Right cardiac atrium (tissue), 5 donors: ENCODE data around the gene SHOC2. TPM values are rescaled to one million over a fixed set of nuclear protein-coding genes. Genes with fewer than 3 reads are reported as not detected.

Experiments used
- ATAC-seq, 2 donors: fragments of 200-7000 bp; cut with Tn5 transposase; one replicate each; pipeline versions ENCODE4 v1.8.0 to v1.9.1; 2020; ENCODE audit warnings: moderate library complexity in 2 of 2, mild to moderate bottlenecking in 1 of 2
- DNase-seq, 3 donors: peaks; one replicate each; pipeline ENCODE4 v3.0.0-alpha.2; 2020
- H3K27ac ChIP-seq: one replicate; pipeline ENCODE4 v1.5.1; 2013; ENCODE audit warnings: mild to moderate bottlenecking, low read length, control low read depth, moderate library complexity
- H3K27me3 ChIP-seq: one replicate; pipeline ENCODE4 v1.6.1; 2013; ENCODE audit not compliant: control insufficient read depth, insufficient read depth
- H3K4me1 ChIP-seq: one replicate; pipeline ENCODE4 v1.6.1; 2013; ENCODE audit warnings: low read length; ENCODE audit not compliant: control insufficient read depth, insufficient read depth
- H3K4me3 ChIP-seq: one replicate; pipeline ENCODE4 v1.5.1; 2013; ENCODE audit warnings: low read length, control low read depth
- H3K9me3 ChIP-seq: one replicate; pipeline ENCODE4 v1.6.1; 2013; ENCODE audit warnings: low read length; ENCODE audit not compliant: control insufficient read depth
- WGBS: extraction: QIAGEN DNeasy Blood & Tissue Kit; methylation state at CpG from one replicate; pipeline ENCODE4 v1.1.7; 2013; 5-methylcytosine and 5-hydroxymethylcytosine counted together
- intact Hi-C, 4 donors: fragments of 100-400 bp; cut with DNase I; formaldehyde crosslinking; loops; one replicate each; pipeline versions ENCODE4 v1.11.0 to v1.14.0; 2022 to 2023
- long read RNA-seq, 4 donors: library from polyadenylated mRNA; unstranded; transcript quantifications; one replicate each; pipeline ENCODE4 v2.0.0, GENCODE V29; 2020 to 2021
- polyA plus RNA-seq: library from polyadenylated mRNA; stranded (reverse); fragments of 200-250 nt; gene quantifications from one replicate; pipeline ENCODE4 v1.2.3, GENCODE V29; 2013
- total RNA-seq, 4 donors: library from RNA; stranded (reverse); fragmentation: NEBNext Ultra II Directional; extraction: Animal tissue kit (Norgen Biotek cat#: 25700); gene quantifications; one replicate each; pipeline ENCODE4 v1.2.1, GENCODE V29; 2021
- donor health status: healthy with polysubstance abuse.
- donor health status: DM: no; HTN: yes; CAD: no.
- donor health status: DM: no; HTN: no; CAD: no.
- donor health status: DM: no; HTN: yes; CAD: no; lungs with severe emphysema.
- donor health status: DM: yes; HTN: yes; CAD: no.

SHOC2 gene
- total RNA-seq (10 to 100 TPM; 49.4 to 60.7 (median 52.1) TPM), polyA plus RNA-seq (24.8 TPM)
- long read RNA-seq, donor 1, transcript SHOC2-202 (9 exons, 3,943 nt), result major isoform, 42 of 79 reads
- long read RNA-seq, donor 1, partial matches to known transcripts, result 17 of 79 reads
- long read RNA-seq, donor 1, other reads (novel, unspliced or antisense), result 18 of 79 reads
- long read RNA-seq, donor 2, transcript SHOC2-202 (9 exons, 3,943 nt), result major isoform, 15 of 21 reads
- long read RNA-seq, donor 2, partial matches to known transcripts, result 3 of 21 reads
- long read RNA-seq, donor 2, other reads (novel, unspliced or antisense), result 3 of 21 reads
- long read RNA-seq, donor 3, transcript SHOC2-202 (9 exons, 3,943 nt), result major isoform, 45 of 123 reads
- long read RNA-seq, donor 3, partial matches to known transcripts, result 48 of 123 reads
- long read RNA-seq, donor 3, other reads (novel, unspliced or antisense), result 30 of 123 reads
- long read RNA-seq, donor 4, transcript SHOC2-202 (9 exons, 3,943 nt), result major isoform, 20 of 27 reads
- long read RNA-seq, donor 4, partial matches to known transcripts, result 3 of 27 reads
- long read RNA-seq, donor 4, other reads (novel, unspliced or antisense), result 4 of 27 reads

- under 1% methylated on average over 60 of the region's 61 CpGs for WGBS
- ATAC-seq, result peak; percentile 60 to 62
- peaks cover 3% of the 10 kb centered on the region for H3K4me1 ChIP-seq
Measured at GRCh38 chr10:110919349-110919931, at the start of gene SHOC2. TSS of gene SHOC2 (plus strand) at chr10:110919604. CDS start at chr10:110964359, 44,755 bp downstream.

GRCh38 chr10:110870823-110871297, 48.5 kb upstream of the SHOC2 start:
- H3K4me3 ChIP-seq, result peak overlapping the region; percentile 89
- peak overlapping the region; percentile 95 for H3K27ac ChIP-seq
- intact Hi-C loops, result loop anchor here in 3 of 4 donors (5.0 to 10.0 kb wide), 3 partner anchors 49 to 69 kb away; no protein-coding TSS in a partner anchor
- H3K27me3 ChIP-seq, result no peaks in the 10 kb centered on the region
- DNase-seq (peak in 1 of 3 donors; percentile 72), ATAC-seq (peak in 1 of 2 donors; percentile 3)
- H3K4me1 ChIP-seq, result peaks cover 5% of the 10 kb centered on the region
- no peaks in the 10 kb centered on the region for H3K9me3 ChIP-seq
- WGBS, result 48% methylated on average over 13 of the region's 13 CpGs

More at GRCh38 chr10:110919349-110919931, at the start of gene SHOC2:
- Histone ChIP-seq H3K9me3 (no peaks in the 10 kb centered on the region), H3K27me3 (no peaks in the 10 kb centered on the region), H3K27ac (peak within 1 kb of the TSS; percentile 100), H3K4me3 (peak within 1 kb of the TSS; percentile 99)
- intact Hi-C loops, result no loop called here
- DNase-seq, result peak; percentile 99 to 100 (median 100)

GRCh38 chr10:110871298-110872084, 47.9 kb upstream of the SHOC2 start, which contains the start of gene PDCD4:
TSS of gene PDCD4 (plus strand) at chr10:110871928. CDS start at chr10:110876028, 4,100 bp downstream.
- H3K9me3 ChIP-seq, result no peaks in the 10 kb centered on the region
- peak; percentile 100 for DNase-seq
- ATAC-seq, result peak; percentile 97
- H3K4me1 ChIP-seq, result peaks cover 6% of the 10 kb centered on the region
- no peaks in the 10 kb centered on the region for H3K27me3 ChIP-seq
- H3K27ac ChIP-seq, result peak within 1 kb of the TSS; percentile 95
- WGBS, result under 1% methylated on average over 47 of the region's 47 CpGs
- H3K4me3 ChIP-seq, result peak within 1 kb of the TSS; percentile 89
- intact Hi-C loops, result loop anchor here in 3 of 4 donors (5.0 to 10.0 kb wide), 3 partner anchors 49 to 69 kb away; no protein-coding TSS in a partner anchor

GRCh38 chr10:110872145-110872983, 47.0 kb upstream of the SHOC2 start:
- intact Hi-C loops, result loop anchor here in 3 of 4 donors (5.0 to 10.0 kb wide), 3 partner anchors 50 to 70 kb away; no protein-coding TSS in a partner anchor
- H3K4me1 ChIP-seq, result peaks cover 6% of the 10 kb centered on the region
- H3K4me3 ChIP-seq, result peak overlapping the region; percentile 89
- H3K9me3 ChIP-seq, result no peaks in the 10 kb centered on the region
- H3K27me3 ChIP-seq, result no peaks in the 10 kb centered on the region
- ATAC-seq (peak; percentile 83 to 85), DNase-seq (peak; percentile 72 to 90 (median 89))
- WGBS, result under 1% methylated on average over 70 of the region's 70 CpGs
- peak overlapping the region; percentile 65 for H3K27ac ChIP-seq

- Histone ChIP-seq H3K27ac (peak overlapping the region; percentile 65), H3K9me3 (no peaks in the 10 kb centered on the region), H3K4me3 (peak overlapping the region; percentile 89), H3K4me1 (peaks cover 6% of the 10 kb centered on the region), H3K27me3 (no peaks in the 10 kb centered on the region)
- DNase-seq (no peak), ATAC-seq (no peak)
- WGBS, result 2% methylated on average over 16 of the region's 16 CpGs
- intact Hi-C loops, result loop anchor here in 3 of 4 donors (5.0 to 10.0 kb wide), 3 partner anchors 51 to 71 kb away; no protein-coding TSS in a partner anchor
Measured at GRCh38 chr10:110872984-110873923, 46.1 kb upstream of the SHOC2 start.

- WGBS, result 63% methylated on average over 2 of the region's 2 CpGs
- DNase-seq (no peak), ATAC-seq (no peak)
- H3K4me3 ChIP-seq, result peak overlapping the region; percentile 89
- H3K9me3 ChIP-seq, result no peaks in the 10 kb centered on the region
- H3K4me1 ChIP-seq, result peaks cover 6% of the 10 kb centered on the region
- no peaks in the 10 kb centered on the region for H3K27me3 ChIP-seq
- intact Hi-C loops, result loop anchor here in 3 of 4 donors (5.0 to 10.0 kb wide), 3 partner anchors 52 to 72 kb away; no protein-coding TSS in a partner anchor
- H3K27ac ChIP-seq, result no peak overlapping the region
Measured at GRCh38 chr10:110873951-110874350, 45.5 kb upstream of the SHOC2 start.

- no peaks in the 10 kb centered on the region for H3K9me3 ChIP-seq
- DNase-seq (no peak), ATAC-seq (no peak)
- intact Hi-C loops, result loop anchor here in 1 of 4 donors (10.0 kb wide), 1 partner anchor 71 kb away; no protein-coding TSS in a partner anchor
- no peak overlapping the region for H3K27ac ChIP-seq
- H3K4me1 ChIP-seq, result peaks cover 2% of the 10 kb centered on the region
- 81% methylated on average over 2 of the region's 2 CpGs for WGBS
- H3K27me3 ChIP-seq, result no peaks in the 10 kb centered on the region
- no peak overlapping the region for H3K4me3 ChIP-seq
Measured at GRCh38 chr10:110876000-110876399, 43.4 kb upstream of the SHOC2 start.

- peaks cover 2% of the 10 kb centered on the region for H3K4me1 ChIP-seq
- 96% methylated on average over 1 of the region's 1 CpG for WGBS
- H3K27me3 ChIP-seq, result no peaks in the 10 kb centered on the region
- H3K9me3 ChIP-seq, result no peaks in the 10 kb centered on the region
- DNase-seq, result no peak
- no peak overlapping the region for H3K27ac ChIP-seq
- ATAC-seq, result no peak
- intact Hi-C loops, result loop anchor here in 1 of 4 donors (10.0 kb wide), 1 partner anchor 72 kb away; no protein-coding TSS in a partner anchor
- H3K4me3 ChIP-seq, result no peak overlapping the region
Measured at GRCh38 chr10:110876788-110877187, 42.6 kb upstream of the SHOC2 start.

GRCh38 chr10:110880012-110880411, 39.4 kb upstream of the SHOC2 start:
- Histone ChIP-seq H3K9me3 (no peaks in the 10 kb centered on the region), H3K4me1 (peaks cover 2% of the 10 kb centered on the region), H3K4me3 (no peak overlapping the region), H3K27ac (no peak overlapping the region), H3K27me3 (no peaks in the 10 kb centered on the region)
- peak; percentile 62 to 81 for ATAC-seq
- WGBS, result 68% methylated on average over 3 of the region's 3 CpGs
- DNase-seq, result no peak
- intact Hi-C loops, result no loop called here
